ENCODE data around the gene TMED9.

- TF ChIP-seq CTCF (IDR thresholded peaks at IDR 0.05; ENCODE audit: borderline replicate concordance, extremely low read depth, low read length, poor library complexity, severe bottlenecking) (no peak), EZH2 (IDR thresholded peaks at IDR 0.05; ENCODE audit: borderline replicate concordance, low read depth, low read length, severe bottlenecking) (no peak)
These were observed 23.7 kb upstream of the TMED9 start for GRCh38 chr5:177568326-177568725.
